Activated CD8-positive, alpha-beta T cell treated with anti-CD3 and anti-CD28 coated beads for 36 hours (primary cell): ENCODE results near the gene ZNF524. TPM values are rescaled to one million over a fixed set of nuclear protein-coding genes. Genes with fewer than 3 reads are reported as not detected.
A peak's percentile ranks its signal among the peaks of the same experiment; 100 is the strongest.

Source experiments
- ATAC-seq: fragments of 200-7000 bp; cut with Tn5 transposase; one replicate; pipeline ENCODE4 v1.10.0; 2021; ENCODE audit warnings: mild to moderate bottlenecking, moderate library complexity
- CTCF ChIA-PET: fragments of 350-600 bp; sonication (Branson Sonifier 250); formaldehyde crosslinking; loops from one replicate; lab custom pipeline; 2021; ENCODE audit warnings: antibody characterized with exemption; lab: Charles Lee
- POLR2A ChIA-PET: fragments of 350-600 bp; sonication (Branson Sonifier 250); formaldehyde crosslinking; loops from one replicate; lab custom pipeline; 2021; ENCODE audit warnings: antibody characterized with exemption; lab: Charles Lee
- DNase-seq: peaks from one replicate; pipeline ENCODE4 v3.0.0-alpha.2; 2020
- H3K27ac Mint-ChIP-seq: one replicate; pipeline ENCODE4 v1.8.0; 2021; ENCODE audit warnings: mild to moderate bottlenecking, mixed read lengths
- H3K27me3 Mint-ChIP-seq: one replicate; pipeline ENCODE4 v1.8.0; 2021; ENCODE audit warnings: mixed read lengths
- H3K36me3 Mint-ChIP-seq: one replicate; pipeline ENCODE4 v1.8.0; 2021; ENCODE audit warnings: low read depth, mixed read lengths
- H3K4me1 Mint-ChIP-seq: one replicate; pipeline ENCODE4 v1.8.0; 2021; ENCODE audit warnings: low read depth, mixed read lengths
- H3K4me3 Mint-ChIP-seq: one replicate; pipeline ENCODE4 v1.8.0; 2021; ENCODE audit warnings: mild to moderate bottlenecking, moderate library complexity, mixed read lengths
- H3K9me3 Mint-ChIP-seq: one replicate; pipeline ENCODE4 v1.8.0; 2021; ENCODE audit warnings: mixed read lengths
- CTCF ChIP-seq: fragments of 200-600 bp; IDR thresholded peaks from one replicate; pipeline ENCODE4 v1.8.0; 2022; ENCODE audit warnings: antibody characterized with exemption, mild to moderate bottlenecking
- intact Hi-C: fragments of 100-400 bp; cut with micrococcal nuclease; formaldehyde crosslinking; loops from one replicate; pipeline ENCODE4 v1.10.0; 2022
- total RNA-seq, 2 experiments: library from RNA; stranded (reverse); gene quantifications; one replicate each; pipeline ENCODE4 v1.2.3, GENCODE V29; 2021

The ZNF524 gene
- total RNA-seq, 2 experiments from 2014 or later, result 11.0 to 12.3 TPM

DNA sequence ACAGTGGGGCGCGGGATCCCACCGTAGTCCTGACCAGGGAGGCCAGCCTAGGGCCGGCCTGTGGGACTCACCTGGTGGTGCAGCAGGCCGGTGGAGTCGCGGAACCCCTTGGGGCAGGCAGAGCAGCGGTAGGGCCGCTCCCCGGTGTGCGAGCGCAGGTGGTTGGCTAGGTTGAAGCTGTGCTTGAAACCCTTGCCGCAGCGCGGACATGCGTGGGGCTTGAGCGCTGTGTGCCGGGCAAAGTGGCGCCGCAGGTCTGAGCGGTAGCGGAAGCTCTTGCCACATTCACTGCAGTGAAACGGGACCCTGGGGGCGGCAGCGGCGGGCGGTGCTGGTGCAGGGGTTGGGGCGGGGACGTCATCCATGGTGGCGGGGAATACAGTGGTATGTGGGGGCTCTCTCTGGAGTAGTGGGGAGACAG lies 2.6 kb upstream of the ZNF524 start:
- intact Hi-C loops, result no loop called here
- ATAC-seq (no peak), DNase-seq (no peak)
- H3K4me3 Mint-ChIP-seq, result no peak overlapping the region
- no peak for TF ChIP-seq CTCF
- H3K4me1 Mint-ChIP-seq, result peaks cover 20% of the 10 kb centered on the region
- peaks cover 2% of the 10 kb centered on the region for H3K9me3 Mint-ChIP-seq
- H3K27me3 Mint-ChIP-seq, result no peaks in the 10 kb centered on the region
- H3K27ac Mint-ChIP-seq, result no peak overlapping the region
- ChIA-PET POLR2A (interaction anchor here (0.6 kb wide), 1 partner anchor 554 kb away, joined by 3 read pairs; no protein-coding TSS in a partner anchor), CTCF (interaction anchor here (4.0 kb wide), 1 partner anchor 35 kb away, joined by 24 read pairs; no protein-coding TSS in a partner anchor)
- H3K36me3 Mint-ChIP-seq, result peaks cover 39% of the 10 kb centered on the region

DNA sequence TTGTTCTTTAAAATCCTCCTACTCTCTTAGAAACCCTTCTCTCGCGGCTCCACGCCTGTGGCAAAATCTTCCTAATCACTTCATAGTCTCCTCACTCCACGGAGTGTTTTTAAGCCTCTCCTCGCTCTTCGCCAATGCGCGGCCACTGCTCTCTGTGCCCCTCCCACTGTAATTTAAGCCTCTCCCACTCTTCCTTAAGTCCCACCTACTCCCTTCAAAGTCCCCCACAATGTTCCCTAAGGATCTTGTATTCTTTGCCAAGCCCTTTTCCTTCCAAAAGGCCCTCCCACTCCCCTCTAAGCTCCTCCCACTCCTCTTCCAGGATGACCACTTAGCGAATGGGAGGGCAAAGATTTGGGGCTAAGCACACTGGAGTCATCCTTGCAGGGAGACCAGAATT lies 2.1 kb upstream of the ZNF524 start:
- ATAC-seq (no peak), DNase-seq (no peak)
- H3K4me3 Mint-ChIP-seq, result no peak overlapping the region
- no peaks in the 10 kb centered on the region for H3K27me3 Mint-ChIP-seq
- intact Hi-C loops, result no loop called here
- H3K27ac Mint-ChIP-seq, result no peak overlapping the region
- ChIA-PET CTCF (interaction anchor here (1.0 to 4.0 kb wide), 2 partner anchors 12 to 35 kb away, joined by 3 to 24 read pairs; no protein-coding TSS in a partner anchor), POLR2A (interaction anchor here (0.5 to 2.2 kb wide), 3 partner anchors 26 to 554 kb away, joined by 3 to 7 read pairs (median 3); partner anchors contain the start of gene ZNF784)
- H3K36me3 Mint-ChIP-seq, result peaks cover 39% of the 10 kb centered on the region
- no peak for TF ChIP-seq CTCF
- peaks cover 2% of the 10 kb centered on the region for H3K9me3 Mint-ChIP-seq
- H3K4me1 Mint-ChIP-seq, result peaks cover 20% of the 10 kb centered on the region

DNA sequence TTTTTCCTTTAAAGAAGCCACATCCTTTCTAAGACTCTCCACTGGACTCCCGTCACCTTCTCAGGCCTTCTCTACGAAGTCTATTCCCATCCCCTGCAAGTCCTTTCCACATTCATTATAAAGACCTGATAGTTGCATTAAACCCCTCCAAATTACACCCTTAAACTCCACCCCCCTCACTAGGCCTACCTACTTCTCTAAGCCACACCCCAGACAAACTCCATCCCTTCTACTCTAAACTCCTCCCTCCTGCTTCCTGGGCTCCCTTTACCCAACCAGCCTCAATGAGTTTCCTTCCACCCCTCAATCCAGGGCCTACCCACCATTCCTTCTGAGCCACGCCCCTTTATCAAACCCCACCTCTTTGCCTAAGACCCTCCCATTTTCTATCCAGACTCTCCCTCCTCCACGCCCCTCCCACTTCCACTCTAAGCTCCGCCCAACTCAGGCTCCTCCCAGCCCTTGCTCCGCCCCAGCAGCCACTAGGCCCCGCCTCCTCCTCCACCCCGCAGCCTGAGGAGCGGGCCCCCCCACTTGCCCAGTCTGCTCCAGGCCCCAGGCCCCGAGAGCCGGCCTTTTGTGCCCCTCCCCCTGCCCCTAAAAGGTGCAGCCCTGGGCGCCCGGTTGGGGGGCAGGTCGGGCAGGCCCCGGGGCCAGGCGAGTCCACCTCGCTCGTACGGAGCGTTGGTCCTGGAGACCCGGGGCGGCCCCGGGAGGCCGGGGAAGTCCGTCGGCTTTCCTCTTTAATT lies 1.2 kb upstream of the ZNF524 start:
- intact Hi-C loops, result no loop called here
- Mint-ChIP-seq H3K36me3 (peaks cover 39% of the 10 kb centered on the region), H3K9me3 (peaks cover 4% of the 10 kb centered on the region), H3K27me3 (no peaks in the 10 kb centered on the region), H3K4me1 (peaks cover 27% of the 10 kb centered on the region), H3K4me3 (peak overlapping the region; percentile 88), H3K27ac (peak overlapping the region; percentile 99)
- ChIA-PET POLR2A (interaction anchor here (0.9 to 2.2 kb wide), 7 partner anchors 13 to 122 kb away, joined by 3 to 8 read pairs (median 4); partner anchors contain the start of genes ZNF581, ZNF628 and ZNF784), CTCF (interaction anchor here (1.0 to 4.0 kb wide), 6 partner anchors 12 to 95 kb away, joined by 3 to 24 read pairs (median 5); no protein-coding TSS in a partner anchor)
- ATAC-seq (peak; percentile 85), DNase-seq (peak; percentile 96)
- no peak for TF ChIP-seq CTCF

DNA sequence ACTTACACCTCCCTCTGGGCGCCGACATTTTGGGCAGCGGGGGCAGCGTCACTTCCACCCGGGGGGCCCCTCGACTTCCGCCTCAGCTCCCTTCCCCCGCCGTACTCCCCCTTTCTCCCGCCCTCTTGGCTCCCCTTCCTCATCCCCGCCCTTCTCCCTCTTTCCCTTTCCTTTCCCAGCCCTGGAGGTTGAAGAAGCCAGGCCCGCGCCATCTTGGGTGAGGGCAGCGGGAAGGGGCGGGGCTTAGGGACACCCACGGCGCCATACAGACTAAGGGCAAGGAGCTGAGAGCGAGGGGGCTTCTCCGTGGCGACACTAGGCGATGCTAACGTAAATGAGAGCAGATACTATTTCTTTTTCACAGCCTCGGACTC lies 633 bp upstream of the ZNF524 start, which contains the start of gene FIZ1:
Gene FIZ1, minus strand, starts transcription at position 50 of the 374 bp plus-strand sequence. CDS start 1,652 bp downstream, outside the sequence.
- ATAC-seq (peak; percentile 74), DNase-seq (peak; percentile 98)
- H3K4me3 Mint-ChIP-seq, result peak within 1 kb of the TSS; percentile 88
- no peaks in the 10 kb centered on the region for H3K27me3 Mint-ChIP-seq
- TF ChIP-seq CTCF, result no peak
- CTCF ChIA-PET, result interaction anchor here (1.2 to 4.0 kb wide), 5 partner anchors 12 to 95 kb away, joined by 3 to 24 read pairs (median 6); no protein-coding TSS in a partner anchor
- POLR2A ChIA-PET, result interaction anchor here (0.6 to 2.2 kb wide), 10 partner anchors 14 to 396 kb away, joined by 3 to 8 read pairs (median 4); partner anchors contain the start of genes ZNF581, ZNF628 and ZNF784
- H3K36me3 Mint-ChIP-seq, result peaks cover 39% of the 10 kb centered on the region
- H3K9me3 Mint-ChIP-seq, result peaks cover 4% of the 10 kb centered on the region
- intact Hi-C loops, result no loop called here
- peaks cover 28% of the 10 kb centered on the region for H3K4me1 Mint-ChIP-seq
- H3K27ac Mint-ChIP-seq, result peak within 1 kb of the TSS; percentile 99
